ENCODE measurements around the gene EGFL7. TPM values are rescaled to one million over a fixed set of nuclear protein-coding genes. Genes with fewer than 3 reads are reported as not detected.

The EGFL7 gene
- total and polyA plus RNA-seq, 2 of the 13 experiments (the other 11 are each of a cell fraction or from before 2014, with no cell fraction given), result 0.20 to 5.1 TPM

- no peak for TF ChIP-seq ZNF496 (CRISPR knock-in tag; IDR thresholded peaks at IDR 0.05; ENCODE audit: insufficient replicate concordance)
- no peak for TF ChIP-seq ZNF766 (CRISPR knock-in tag; IDR thresholded peaks at IDR 0.05; ENCODE audit: borderline replicate concordance)
- no peak for TF ChIP-seq MTERF4 (CRISPR knock-in tag; IDR thresholded peaks at IDR 0.05)
- no peak for TF ChIP-seq ZNF720 (CRISPR knock-in tag; IDR thresholded peaks at IDR 0.05)
- TF ChIP-seq POLR2AphosphoS2 (IDR thresholded peaks at IDR 0.05; ENCODE audit: low read depth, low read length), result no peak
Observed at GRCh38 chr9:136618580-136619547, 43.9 kb upstream of the EGFL7 start (continued).

GRCh38 chr9:136619742-136620440, 42.8 kb upstream of the EGFL7 start:
- H3K27ac ChIP-seq (ENCODE audit: extremely low read length, insufficient read depth, low read length), result no peak overlapping the region
- intact Hi-C loops (cut with micrococcal nuclease; ENCODE audit: unreplicated experiment), result no loop called here
- H3K4me1 ChIP-seq (ENCODE audit: insufficient read depth, low read length), result peaks cover 60% of the 10 kb centered on the region
- ATAC-seq (peak; percentile 87), FAIRE-seq (peak; percentile 30), DNase-seq (ENCODE audit: low spot score) (peak; percentile 65)
- no peak overlapping the region for H2AFZ ChIP-seq (ENCODE audit: low read length)
- H3K4me2 ChIP-seq (ENCODE audit: low read depth, low read length), result peak overlapping the region; percentile 65
- H3K79me2 ChIP-seq (ENCODE audit: insufficient read depth, low read length), result no peaks in the 10 kb centered on the region
- peaks cover 34 to 99% of the 10 kb centered on the region in 2 experiments for H3K27me3 ChIP-seq (ENCODE audit: control insufficient read depth in 1 of 2, insufficient read depth in 2 of 2, low read length in 2 of 2)
- WGBS (ENCODE audit: low lambda C conversion rate), result 0% methylated on average over 4 of the region's 26 CpGs
- peak overlapping the region in 1 of 3 experiments; percentile 62; a peak in 2 of 6 replicates for H3K4me3 ChIP-seq (replicated peaks in 1 of 3; ENCODE audit: insufficient read depth in 1 of 3, low read depth in 2 of 3, low read length in 3 of 3)
- H3K9ac ChIP-seq (ENCODE audit: insufficient read depth, low read depth, low read length), result no peak overlapping the region; the same call in 1 of the 2 replicates
- no peaks in the 10 kb centered on the region for H3K36me3 ChIP-seq (replicated peaks in 1 of 2; ENCODE audit: control insufficient read depth in 1 of 2, insufficient read depth in 2 of 2, low read length in 2 of 2)
- BruUV-seq (replicated peaks), result no TSS peak
- peaks cover 18% of the 10 kb centered on the region; the same call in 1 of the 2 replicates for H4K20me1 ChIP-seq (ENCODE audit: insufficient read depth, low read length)
- in situ Hi-C loops (cut with HindIII; ENCODE audit: extremely low pct_ligation_motif_present, low pct_unique_long_range_greater_than_20kb), result no loop called here
- H3K9me3 ChIP-seq (ENCODE audit: low read length), result no peaks in the 10 kb centered on the region
- ChIA-PET POLR2A (no interaction called here), CTCF (ENCODE audit: low intra/inter-chr PET ratio, low total read pairs) (no interaction called here)
- peak; percentile 86 for TF ChIP-seq RARA (CRISPR knock-in tag; IDR thresholded peaks at IDR 0.05)
- TF ChIP-seq ZNF691 (CRISPR knock-in tag; IDR thresholded peaks at IDR 0.05; ENCODE audit: borderline replicate concordance, low read depth), result peak; percentile 91; the same call in 1 of the 2 replicates
- TF ChIP-seq CHD2 (IDR thresholded peaks at IDR 0.05; ENCODE audit: low read depth, low read length), result no peak
- TF ChIP-seq ZNF510 (CRISPR knock-in tag; IDR thresholded peaks at IDR 0.05; ENCODE audit: low read depth), result 0 out of 2 replicates have a peak, but pooled peaks have one; percentile 50
- TF ChIP-seq TFE3 (CRISPR knock-in tag; IDR thresholded peaks at IDR 0.05), result peak; percentile 60; the same call in 1 of the 2 replicates
- TF ChIP-seq ARNT (IDR thresholded peaks at IDR 0.05), result no peak
- TF ChIP-seq POLR2G (IDR thresholded peaks at IDR 0.05; ENCODE audit: low read depth, low read length), result no peak
- peak; percentile 70; the same call in 1 of the 2 replicates for TF ChIP-seq GFI1 (CRISPR knock-in tag; IDR thresholded peaks at IDR 0.05; ENCODE audit: borderline replicate concordance)
- TF ChIP-seq RXRB (CRISPR knock-in tag; IDR thresholded peaks at IDR 0.05; ENCODE audit: borderline replicate concordance), result peak; percentile 62
- peak; percentile 60 for TF ChIP-seq PHF8 (CRISPR knock-in tag; IDR thresholded peaks at IDR 0.05)
- no peak for TF ChIP-seq ZNF225 (CRISPR knock-in tag; IDR thresholded peaks at IDR 0.05)

Data from HepG2 (cell line).